H9 (cell line): ENCODE measurements around the gene RBKS. TPM values are rescaled to one million over a fixed set of nuclear protein-coding genes. Genes with fewer than 3 reads are reported as not detected.

Experiments used
- DNase-seq: peaks from one replicate; pipeline ENCODE4 v3.0.0-alpha.2; 2017
- H2AFZ ChIP-seq: one replicate; pipeline ENCODE4 v1.6.1; 2013; ENCODE audit warnings: mild to moderate bottlenecking, low read length, control low read depth, moderate library complexity
- H2AK5ac ChIP-seq: 2 replicates; pipeline ENCODE4 v1.6.1; 2013; ENCODE audit warnings: low read length, control low read depth, mixed read lengths; ENCODE audit not compliant: insufficient read length
- H2BK120ac ChIP-seq: one replicate; pipeline ENCODE4 v1.6.1; 2013; ENCODE audit warnings: low read depth, mild to moderate bottlenecking, low read length, control low read depth, inconsistent platforms; ENCODE audit not compliant: poor library complexity, severe bottlenecking
- H2BK12ac ChIP-seq: 2 replicates; pipeline ENCODE4 v1.6.1; 2013; ENCODE audit warnings: low read length, control low read depth, mixed read lengths, low read depth; ENCODE audit not compliant: insufficient read length
- H2BK15ac ChIP-seq: 2 replicates; pipeline ENCODE4 v1.6.1; 2013; ENCODE audit warnings: low read depth, low read length, control low read depth
- H2BK20ac ChIP-seq: one replicate; pipeline ENCODE4 v1.6.1; 2013; ENCODE audit warnings: low read depth, mild to moderate bottlenecking, low read length, control low read depth, inconsistent platforms; ENCODE audit not compliant: poor library complexity, severe bottlenecking
- H2BK5ac ChIP-seq: 2 replicates; pipeline ENCODE4 v1.6.1; 2013; ENCODE audit warnings: low read length, control low read depth, mixed read lengths; ENCODE audit not compliant: insufficient read length
- H3K14ac ChIP-seq: 2 replicates; pipeline ENCODE4 v1.6.1; 2013; ENCODE audit warnings: low read length, control low read depth; ENCODE audit not compliant: insufficient read depth
- H3K18ac ChIP-seq: 2 replicates; pipeline ENCODE4 v1.6.1; 2013; ENCODE audit warnings: low read depth, mild to moderate bottlenecking, mixed read lengths, low read length, control low read depth; ENCODE audit not compliant: insufficient read length
- H3K23ac ChIP-seq: 2 replicates; pipeline ENCODE4 v1.6.1; 2013; ENCODE audit warnings: low read length, control low read depth, mixed read lengths, low read depth; ENCODE audit not compliant: insufficient read length
- H3K23me2 ChIP-seq: 2 replicates; pipeline ENCODE4 v1.6.1; 2013; ENCODE audit warnings: low read depth, mild to moderate bottlenecking, mixed read lengths, low read length, control low read depth; ENCODE audit not compliant: insufficient read length, poor library complexity, severe bottlenecking
- H3K27ac ChIP-seq: 2 replicates; pipeline ENCODE4 v1.5.1; 2013; ENCODE audit warnings: low read length, control low read depth, mixed read lengths, low read depth; ENCODE audit not compliant: insufficient read length
- H3K27me3 ChIP-seq: 2 replicates; pipeline ENCODE4 v1.6.1; 2013; ENCODE audit warnings: low read length, control low read depth, inconsistent platforms; ENCODE audit not compliant: insufficient read depth
- H3K4ac ChIP-seq: 2 replicates; pipeline ENCODE4 v1.6.1; 2013; ENCODE audit warnings: low read depth, mild to moderate bottlenecking, control low read depth, inconsistent platforms, low read length, moderate library complexity
- H3K4me1 ChIP-seq: 2 replicates; pipeline ENCODE4 v1.6.1; 2013; ENCODE audit warnings: low read length, control low read depth, inconsistent platforms; ENCODE audit not compliant: insufficient read depth
- H3K4me2 ChIP-seq: 2 replicates; pipeline ENCODE4 v1.6.1; 2013; ENCODE audit warnings: low read length, control low read depth, mixed read lengths; ENCODE audit not compliant: insufficient read length, insufficient read depth
- H3K56ac ChIP-seq: 2 replicates; pipeline ENCODE4 v1.6.1; 2013; ENCODE audit warnings: low read depth, mild to moderate bottlenecking, mixed read lengths, low read length, control low read depth; ENCODE audit not compliant: insufficient read length
- H3K79me1 ChIP-seq: 2 replicates; pipeline ENCODE4 v1.6.1; 2013; ENCODE audit warnings: low read depth, mild to moderate bottlenecking, moderate library complexity, low read length, control low read depth, inconsistent platforms; ENCODE audit not compliant: insufficient read depth, poor library complexity, severe bottlenecking
- H3K79me2 ChIP-seq: 2 replicates; pipeline ENCODE4 v1.6.1; 2013; ENCODE audit warnings: low read length, control low read depth, inconsistent platforms; ENCODE audit not compliant: insufficient read depth
- H3K9ac ChIP-seq: 2 replicates; pipeline ENCODE4 v1.6.1; 2013; ENCODE audit warnings: low read length, control low read depth, mixed read lengths; ENCODE audit not compliant: insufficient read length; ENCODE audit errors: extremely low read depth
- H3K9me3 ChIP-seq: one replicate; pipeline ENCODE4 v1.6.1; 2013; ENCODE audit warnings: low read depth, low read length, inconsistent platforms; ENCODE audit not compliant: control insufficient read depth
- H3T11ph ChIP-seq: one replicate; pipeline ENCODE4 v1.6.1; 2013; ENCODE audit warnings: mild to moderate bottlenecking, low read length, control low read depth, inconsistent platforms
- H4K20me1 ChIP-seq: one replicate; pipeline ENCODE4 v1.6.1; 2013; ENCODE audit not compliant: control insufficient read depth, insufficient read length, insufficient read depth
- H4K5ac ChIP-seq: 2 replicates; pipeline ENCODE4 v1.6.1; 2013; ENCODE audit warnings: low read depth, mild to moderate bottlenecking, mixed read lengths, low read length, control low read depth; ENCODE audit not compliant: insufficient read length
- H4K8ac ChIP-seq: replicated peaks from 2 replicates; pipeline ENCODE4 v1.6.1; 2013; ENCODE audit warnings: low read length, control low read depth, mixed read lengths, low read depth; ENCODE audit not compliant: insufficient read length
- H4K91ac ChIP-seq: 2 replicates; pipeline ENCODE4 v1.6.1; 2013; ENCODE audit warnings: low read depth, mild to moderate bottlenecking, moderate library complexity, mixed read lengths, low read length, control low read depth; ENCODE audit not compliant: insufficient read length
- H3K27ac Mint-ChIP-seq, 3 experiments: 2 replicates in 2 of 3; 3 replicates in 1 of 3; pipeline ENCODE4 v1.8.0; 2020 to 2021; ENCODE audit warnings: mixed read lengths in 3 of 3, mild to moderate bottlenecking in 1 of 3, moderate library complexity in 1 of 3
- H3K27me3 Mint-ChIP-seq: 2 replicates; pipeline ENCODE4 v1.8.0; 2021; ENCODE audit warnings: low read depth, mild to moderate bottlenecking, moderate library complexity, mixed read lengths
- H3K36me3 Mint-ChIP-seq, 3 experiments: 2 replicates in 2 of 3; 3 replicates in 1 of 3; pipeline ENCODE4 v1.8.0; 2020 to 2021; ENCODE audit warnings: low read depth in 3 of 3, mixed read lengths in 3 of 3; ENCODE audit not compliant: insufficient read depth in 1 of 3
- H3K4me1 Mint-ChIP-seq, 2 experiments: 2 replicates each; pipeline ENCODE4 v1.8.0; 2020; ENCODE audit warnings: mixed read lengths in 2 of 2
- H3K4me3 Mint-ChIP-seq, 2 experiments: 2 replicates in 1 of 2; 3 replicates in 1 of 2; pipeline ENCODE4 v1.8.0; 2020 to 2021; ENCODE audit warnings: mild to moderate bottlenecking in 2 of 2, mixed read lengths in 2 of 2, moderate library complexity in 1 of 2
- H3K9me3 Mint-ChIP-seq, 2 experiments: 2 replicates in 1 of 2; 3 replicates in 1 of 2; pipeline ENCODE4 v1.8.0; 2020; ENCODE audit warnings: mild to moderate bottlenecking in 2 of 2, mixed read lengths in 2 of 2, moderate library complexity in 1 of 2
- WGBS: extraction: QIAGEN DNeasy Blood & Tissue Kit; methylation state at CpG from one replicate; pipeline ENCODE4 v1.1.7; 2013; ENCODE audit warnings: missing lambda C conversion rate, low lambda C conversion rate, mixed read lengths; ENCODE audit not compliant: insufficient read length; ENCODE audit errors: extremely low coverage; 5-methylcytosine and 5-hydroxymethylcytosine counted together
- total RNA-seq: library from RNA; stranded (reverse); gene quantifications from 2 replicates; pipeline ENCODE4 v1.2.1, GENCODE V29; 2021
- TF ChIP-seq, protein P1 (sequence below): fragments of 200-600 bp; sonication (generic); conservative IDR thresholded peaks from 3 replicates; pipeline ENCODE4 v1.8.0; 2021; ENCODE audit warnings: antibody characterized with exemption, mild to moderate bottlenecking

Gene RBKS
- total RNA-seq, 1 experiment from 2014 or later = 2.3 TPM

DNA sequence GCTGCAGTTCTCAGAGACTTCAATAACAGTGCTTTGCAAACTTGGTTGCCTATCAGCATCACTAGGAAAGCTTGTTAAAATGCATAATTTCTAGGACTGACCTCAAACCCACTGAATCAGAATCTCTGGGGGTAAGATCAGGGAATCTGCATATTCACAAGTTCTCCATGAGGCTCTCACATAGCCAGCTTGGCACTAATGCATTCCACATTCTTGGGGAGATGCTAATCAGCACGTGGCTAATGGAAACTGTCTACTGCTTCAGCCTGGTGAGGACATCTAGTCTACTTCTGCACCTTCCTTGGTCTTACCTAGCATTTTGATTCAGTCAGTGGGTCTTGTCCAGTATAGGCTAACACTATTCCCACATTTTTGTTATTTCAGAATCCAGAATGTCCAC is 56.3 kb downstream of the RBKS start:
- Mint-ChIP-seq H3K27me3 (peaks cover 2% of the 10 kb centered on the region; the same call in 1 of the 2 replicates), H3K36me3 (no peaks in the 10 kb centered on the region), H3K9me3 (no peaks in the 10 kb centered on the region; a peak in 1 of 5 replicates), H3K4me3 (no peak overlapping the region), H3K27ac (no peak overlapping the region), H3K4me1 (no peaks in the 10 kb centered on the region)
- Histone ChIP-seq H4K20me1 (no peaks in the 10 kb centered on the region), H4K5ac (no peak overlapping the region), H2AFZ (no peak overlapping the region), H3T11ph (no peak overlapping the region), H3K9me3 (no peaks in the 10 kb centered on the region), H3K14ac (no peak overlapping the region), H2AK5ac (no peak overlapping the region), H4K91ac (no peak overlapping the region), H2BK15ac (no peak overlapping the region), H3K4me1 (no peaks in the 10 kb centered on the region), H3K23me2 (no peaks in the 10 kb centered on the region), H3K9ac (no peak overlapping the region), H3K23ac (no peak overlapping the region), H2BK5ac (no peak overlapping the region), H2BK20ac (no peak overlapping the region), H3K79me1 (no peaks in the 10 kb centered on the region), H3K18ac (no peak overlapping the region), H2BK12ac (no peak overlapping the region), H3K4ac (no peak overlapping the region), H3K27me3 (no peaks in the 10 kb centered on the region), H3K4me2 (no peak overlapping the region), H3K27ac (no peak overlapping the region), H3K79me2 (no peaks in the 10 kb centered on the region), H2BK120ac (no peak overlapping the region), H4K8ac (no peak overlapping the region), H3K56ac (no peak overlapping the region)
- DNase-seq = no peak
- TF ChIP-seq, protein P1, sequence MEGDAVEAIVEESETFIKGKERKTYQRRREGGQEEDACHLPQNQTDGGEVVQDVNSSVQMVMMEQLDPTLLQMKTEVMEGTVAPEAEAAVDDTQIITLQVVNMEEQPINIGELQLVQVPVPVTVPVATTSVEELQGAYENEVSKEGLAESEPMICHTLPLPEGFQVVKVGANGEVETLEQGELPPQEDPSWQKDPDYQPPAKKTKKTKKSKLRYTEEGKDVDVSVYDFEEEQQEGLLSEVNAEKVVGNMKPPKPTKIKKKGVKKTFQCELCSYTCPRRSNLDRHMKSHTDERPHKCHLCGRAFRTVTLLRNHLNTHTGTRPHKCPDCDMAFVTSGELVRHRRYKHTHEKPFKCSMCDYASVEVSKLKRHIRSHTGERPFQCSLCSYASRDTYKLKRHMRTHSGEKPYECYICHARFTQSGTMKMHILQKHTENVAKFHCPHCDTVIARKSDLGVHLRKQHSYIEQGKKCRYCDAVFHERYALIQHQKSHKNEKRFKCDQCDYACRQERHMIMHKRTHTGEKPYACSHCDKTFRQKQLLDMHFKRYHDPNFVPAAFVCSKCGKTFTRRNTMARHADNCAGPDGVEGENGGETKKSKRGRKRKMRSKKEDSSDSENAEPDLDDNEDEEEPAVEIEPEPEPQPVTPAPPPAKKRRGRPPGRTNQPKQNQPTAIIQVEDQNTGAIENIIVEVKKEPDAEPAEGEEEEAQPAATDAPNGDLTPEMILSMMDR = no peak
- no CpG with 5 or more reads among the region's 1 CpG for WGBS
